ENCODE results near the gene MYEOV. TPM values are rescaled to one million over a fixed set of nuclear protein-coding genes. Genes with fewer than 3 reads are reported as not detected.

The MYEOV gene
- total and polyA plus RNA-seq, 9 donors, result 0.12 to 0.79 (median 0.53) TPM; not detected in 3

- Histone ChIP-seq H3K4me3 (no peak overlapping the region), H3K4me1 (ENCODE audit: insufficient read depth) (no peaks in the 10 kb centered on the region)
- intact Hi-C loops (cut with DNase I), result no loop called here
These were observed 5.1 kb downstream of the MYEOV start for GRCh38 chr11:69299023-69299461.

GRCh38 chr11:69299572-69299971 is 5.6 kb downstream of the MYEOV start:
- no peaks in the 10 kb centered on the region for H3K9me3 ChIP-seq
- no peaks in the 10 kb centered on the region for H3K27me3 ChIP-seq
- no peak for DNase-seq
- no peak overlapping the region for H3K4me3 ChIP-seq
- TF ChIP-seq POLR2A (IDR thresholded peaks at IDR 0.05) (no peak), CTCF (IDR thresholded peaks at IDR 0.05) (no peak), EP300 (IDR thresholded peaks at IDR 0.05) (no peak)
- no peaks in the 10 kb centered on the region for H3K4me1 ChIP-seq (ENCODE audit: insufficient read depth)
- no peaks in the 10 kb centered on the region for H3K36me3 ChIP-seq
- H3K27ac ChIP-seq, result no peak overlapping the region
- intact Hi-C loops (cut with DNase I), result no loop called here
- 82 to 91% (median 88%) methylated on average over 8 of the region's 8 CpGs for WGBS, 3 donors

More at GRCh38 chr11:69299023-69299461, 5.1 kb downstream of the MYEOV start:
- Histone ChIP-seq H3K27ac (no peak overlapping the region), H3K36me3 (no peaks in the 10 kb centered on the region), H3K9me3 (no peaks in the 10 kb centered on the region), H3K27me3 (no peaks in the 10 kb centered on the region)
- no peak for DNase-seq
- TF ChIP-seq EP300 (IDR thresholded peaks at IDR 0.05) (no peak), CTCF (IDR thresholded peaks at IDR 0.05) (no peak), POLR2A (IDR thresholded peaks at IDR 0.05) (no peak)
- 87 to 96% (median 87%) methylated on average over 11 of the region's 11 CpGs for WGBS, 3 donors

GRCh38 chr11:69300120-69301060 is 6.4 kb downstream of the MYEOV start:
- no peak for DNase-seq
- H3K4me3 ChIP-seq, result no peak overlapping the region
- TF ChIP-seq POLR2A (IDR thresholded peaks at IDR 0.05) (no peak), CTCF (IDR thresholded peaks at IDR 0.05) (no peak), EP300 (IDR thresholded peaks at IDR 0.05) (no peak)
- H3K27me3 ChIP-seq, result no peaks in the 10 kb centered on the region
- intact Hi-C loops (cut with DNase I), result no loop called here
- no peaks in the 10 kb centered on the region for H3K9me3 ChIP-seq
- WGBS, 3 donors, result 79 to 83% (median 82%) methylated on average over 11 of the region's 11 CpGs
- no peak overlapping the region for H3K27ac ChIP-seq
- no peaks in the 10 kb centered on the region for H3K36me3 ChIP-seq
- no peaks in the 10 kb centered on the region for H3K4me1 ChIP-seq (ENCODE audit: insufficient read depth)

GRCh38 chr11:69301081-69301454 is 7.1 kb downstream of the MYEOV start:
- 93 to 97% (median 94%) methylated on average over 11 of the region's 11 CpGs for WGBS, 3 donors
- TF ChIP-seq CTCF (IDR thresholded peaks at IDR 0.05), result no peak
- no peak for TF ChIP-seq EP300 (IDR thresholded peaks at IDR 0.05)
- TF ChIP-seq POLR2A (IDR thresholded peaks at IDR 0.05), result no peak
- H3K4me1 ChIP-seq (ENCODE audit: insufficient read depth), result no peaks in the 10 kb centered on the region
- H3K27ac ChIP-seq, result no peak overlapping the region
- no peaks in the 10 kb centered on the region for H3K36me3 ChIP-seq
- H3K4me3 ChIP-seq, result no peak overlapping the region
- H3K27me3 ChIP-seq, result no peaks in the 10 kb centered on the region
- DNase-seq, result no peak
- no peaks in the 10 kb centered on the region for H3K9me3 ChIP-seq
- intact Hi-C loops (cut with DNase I), result no loop called here
